ENCODE results near the gene RBM17.

DNA sequence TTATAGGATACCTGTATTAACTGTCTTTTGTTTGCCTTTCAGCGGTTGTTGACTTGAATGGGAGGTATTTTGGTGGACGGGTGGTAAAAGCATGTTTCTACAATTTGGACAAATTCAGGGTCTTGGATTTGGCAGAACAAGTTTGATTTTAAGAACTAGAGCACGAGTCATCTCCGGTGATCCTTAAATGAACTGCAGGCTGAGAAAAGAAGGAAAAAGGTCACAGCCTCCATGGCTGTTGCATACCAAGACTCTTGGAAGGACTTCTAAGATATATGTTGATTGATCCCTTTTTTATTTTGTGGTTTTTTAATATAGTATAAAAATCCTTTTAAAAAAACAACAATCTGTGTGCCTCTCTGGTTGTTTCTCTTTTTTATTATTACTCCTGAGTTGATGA, 26.6 kb downstream of the RBM17 start:
- TF ChIP-seq, protein P1, sequence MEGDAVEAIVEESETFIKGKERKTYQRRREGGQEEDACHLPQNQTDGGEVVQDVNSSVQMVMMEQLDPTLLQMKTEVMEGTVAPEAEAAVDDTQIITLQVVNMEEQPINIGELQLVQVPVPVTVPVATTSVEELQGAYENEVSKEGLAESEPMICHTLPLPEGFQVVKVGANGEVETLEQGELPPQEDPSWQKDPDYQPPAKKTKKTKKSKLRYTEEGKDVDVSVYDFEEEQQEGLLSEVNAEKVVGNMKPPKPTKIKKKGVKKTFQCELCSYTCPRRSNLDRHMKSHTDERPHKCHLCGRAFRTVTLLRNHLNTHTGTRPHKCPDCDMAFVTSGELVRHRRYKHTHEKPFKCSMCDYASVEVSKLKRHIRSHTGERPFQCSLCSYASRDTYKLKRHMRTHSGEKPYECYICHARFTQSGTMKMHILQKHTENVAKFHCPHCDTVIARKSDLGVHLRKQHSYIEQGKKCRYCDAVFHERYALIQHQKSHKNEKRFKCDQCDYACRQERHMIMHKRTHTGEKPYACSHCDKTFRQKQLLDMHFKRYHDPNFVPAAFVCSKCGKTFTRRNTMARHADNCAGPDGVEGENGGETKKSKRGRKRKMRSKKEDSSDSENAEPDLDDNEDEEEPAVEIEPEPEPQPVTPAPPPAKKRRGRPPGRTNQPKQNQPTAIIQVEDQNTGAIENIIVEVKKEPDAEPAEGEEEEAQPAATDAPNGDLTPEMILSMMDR (IDR thresholded peaks at IDR 0.05), result no peak
- TF ChIP-seq POLR2AphosphoS5 (IDR thresholded peaks at IDR 0.05; ENCODE audit: low read depth, low read length), result no peak
- TF ChIP-seq SIN3A (IDR thresholded peaks at IDR 0.05; ENCODE audit: borderline replicate concordance, insufficient read depth, low read depth, low read length), result no peak
- TF ChIP-seq, protein P2, sequence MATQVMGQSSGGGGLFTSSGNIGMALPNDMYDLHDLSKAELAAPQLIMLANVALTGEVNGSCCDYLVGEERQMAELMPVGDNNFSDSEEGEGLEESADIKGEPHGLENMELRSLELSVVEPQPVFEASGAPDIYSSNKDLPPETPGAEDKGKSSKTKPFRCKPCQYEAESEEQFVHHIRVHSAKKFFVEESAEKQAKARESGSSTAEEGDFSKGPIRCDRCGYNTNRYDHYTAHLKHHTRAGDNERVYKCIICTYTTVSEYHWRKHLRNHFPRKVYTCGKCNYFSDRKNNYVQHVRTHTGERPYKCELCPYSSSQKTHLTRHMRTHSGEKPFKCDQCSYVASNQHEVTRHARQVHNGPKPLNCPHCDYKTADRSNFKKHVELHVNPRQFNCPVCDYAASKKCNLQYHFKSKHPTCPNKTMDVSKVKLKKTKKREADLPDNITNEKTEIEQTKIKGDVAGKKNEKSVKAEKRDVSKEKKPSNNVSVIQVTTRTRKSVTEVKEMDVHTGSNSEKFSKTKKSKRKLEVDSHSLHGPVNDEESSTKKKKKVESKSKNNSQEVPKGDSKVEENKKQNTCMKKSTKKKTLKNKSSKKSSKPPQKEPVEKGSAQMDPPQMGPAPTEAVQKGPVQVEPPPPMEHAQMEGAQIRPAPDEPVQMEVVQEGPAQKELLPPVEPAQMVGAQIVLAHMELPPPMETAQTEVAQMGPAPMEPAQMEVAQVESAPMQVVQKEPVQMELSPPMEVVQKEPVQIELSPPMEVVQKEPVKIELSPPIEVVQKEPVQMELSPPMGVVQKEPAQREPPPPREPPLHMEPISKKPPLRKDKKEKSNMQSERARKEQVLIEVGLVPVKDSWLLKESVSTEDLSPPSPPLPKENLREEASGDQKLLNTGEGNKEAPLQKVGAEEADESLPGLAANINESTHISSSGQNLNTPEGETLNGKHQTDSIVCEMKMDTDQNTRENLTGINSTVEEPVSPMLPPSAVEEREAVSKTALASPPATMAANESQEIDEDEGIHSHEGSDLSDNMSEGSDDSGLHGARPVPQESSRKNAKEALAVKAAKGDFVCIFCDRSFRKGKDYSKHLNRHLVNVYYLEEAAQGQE (IDR thresholded peaks at IDR 0.05; ENCODE audit: insufficient read depth in 1 of 2, low read depth in 2 of 2, low read length in 1 of 2), result no peak

Data from Panc1 (cell line).